Smooth muscle cell (in vitro differentiated cells): ENCODE measurements around the gene GTF2F2. TPM values are rescaled to one million over a fixed set of nuclear protein-coding genes. Genes with fewer than 3 reads are reported as not detected.

ENCODE experiments used
- DNase-seq: peaks from one replicate; lab custom pipeline; 2025; ENCODE audit not compliant: unreplicated experiment; lab: John Stamatoyannopoulos, UW
- H2AFZ ChIP-seq: fragments of 200-600 bp; sonication (generic); 2 replicates; pipeline ENCODE4 v1.6.0; 2016; ENCODE audit warnings: antibody characterized with exemption, low read depth, mild to moderate bottlenecking
- H3F3A ChIP-seq: fragments of 200-600 bp; sonication (generic); 2 replicates; pipeline ENCODE4 v1.6.0; 2017; ENCODE audit warnings: antibody characterized with exemption, low read depth
- H3K27ac ChIP-seq: fragments of 200-600 bp; sonication (generic); 2 replicates; pipeline ENCODE4 v1.5.1; 2016; ENCODE audit warnings: low read depth, mild to moderate bottlenecking
- H3K27me3 ChIP-seq: fragments of 200-600 bp; sonication (generic); 2 replicates; pipeline ENCODE4 v1.6.1; 2016; ENCODE audit warnings: low read depth, mild to moderate bottlenecking
- H3K36me3 ChIP-seq: fragments of 200-600 bp; sonication (generic); 2 replicates; pipeline ENCODE4 v1.5.1; 2016; ENCODE audit warnings: low read depth
- H3K4me1 ChIP-seq: fragments of 200-600 bp; sonication (generic); 2 replicates; pipeline ENCODE4 v1.5.1; 2016; ENCODE audit warnings: low read depth
- H3K4me2 ChIP-seq: fragments of 200-600 bp; sonication (generic); 2 replicates; pipeline ENCODE4 v1.6.0; 2016; ENCODE audit warnings: mild to moderate bottlenecking
- H3K4me3 ChIP-seq: fragments of 200-600 bp; sonication (generic); 2 replicates; pipeline ENCODE4 v1.5.1; 2016; ENCODE audit warnings: mild to moderate bottlenecking
- H3K79me2 ChIP-seq: fragments of 200-600 bp; sonication (generic); 2 replicates; pipeline ENCODE4 v1.6.0; 2016; ENCODE audit warnings: low read depth, mild to moderate bottlenecking
- H3K9ac ChIP-seq: fragments of 200-600 bp; sonication (generic); 2 replicates; pipeline ENCODE4 v1.6.0; 2016; ENCODE audit warnings: low read depth
- H3K9me3 ChIP-seq: fragments of 200-600 bp; sonication (generic); replicated peaks from 2 replicates; pipeline ENCODE4 v1.5.1; 2016; ENCODE audit warnings: low read depth
- H4K20me1 ChIP-seq: fragments of 200-600 bp; sonication (generic); 2 replicates; pipeline ENCODE4 v1.6.0; 2016; ENCODE audit warnings: low read depth
- WGBS: methylation state at CpG from one replicate; pipeline ENCODE4 v1.1.7; 2016; ENCODE audit warnings: low lambda C conversion rate; 5-methylcytosine and 5-hydroxymethylcytosine counted together
- polyA plus RNA-seq: library from polyadenylated mRNA; unstranded; fragments of >200 nt; fragmentation: Nextera tagmentation; extraction: Ambion mirVana; gene quantifications from 2 replicates; pipeline ENCODE4 v1.2.1, GENCODE V29; 2016
- total RNA-seq: library from RNA; depleted of rRNA; stranded (reverse); fragments of >200 nt; gene quantifications from 2 replicates; pipeline ENCODE4 v1.2.3, GENCODE V29; 2014
- TF ChIP-seq, protein P1 (sequence below): fragments of 200-600 bp; sonication (generic); IDR thresholded peaks from 2 replicates; pipeline ENCODE4 v1.5.1; 2017; ENCODE audit warnings: borderline replicate concordance, mild to moderate bottlenecking, antibody characterized with exemption; ENCODE audit not compliant: insufficient read depth, poor library complexity, severe bottlenecking

GTF2F2 gene
- total and polyA plus RNA-seq, 2 experiments from 2014 or later, result 11.2 to 28.1 TPM

DNA sequence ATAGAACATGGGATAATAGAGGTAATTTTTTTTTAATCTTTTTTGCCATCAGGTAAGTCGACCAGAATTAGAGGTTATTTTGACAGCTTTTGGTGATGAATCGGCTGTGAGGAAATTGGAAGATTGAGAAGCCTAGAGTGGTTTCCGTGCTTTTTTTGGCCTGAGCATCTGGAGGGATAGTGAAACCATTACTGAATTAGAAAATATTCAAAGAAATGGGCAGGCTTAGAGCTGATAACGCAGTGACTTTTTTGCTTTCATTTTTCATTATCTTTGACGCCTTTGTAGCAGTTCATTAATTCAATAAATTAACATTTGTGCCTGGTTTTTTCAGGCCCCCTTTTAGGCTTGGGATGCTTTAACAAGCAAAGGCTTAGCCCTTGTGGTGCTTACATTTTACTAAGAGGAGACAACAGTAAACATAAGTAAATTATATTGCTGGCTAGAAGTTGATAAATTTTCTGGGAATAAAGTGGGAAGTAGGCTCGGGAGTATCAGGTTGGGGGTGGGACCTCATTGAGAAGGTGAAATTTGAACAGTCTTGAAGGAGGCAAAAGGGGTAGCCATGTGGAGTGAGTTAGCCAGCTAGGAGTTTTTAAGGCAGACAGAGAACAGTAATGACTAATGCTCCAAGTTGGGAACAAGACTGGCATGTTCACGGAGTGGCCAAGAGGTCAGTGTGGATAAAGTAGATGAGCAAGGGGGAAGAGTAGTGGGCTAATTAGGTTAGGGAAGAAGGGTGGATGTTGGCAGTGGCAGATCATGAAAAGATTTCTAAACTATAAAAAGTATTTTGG lies 36.5 kb downstream of the GTF2F2 start:
- H3K9ac ChIP-seq, result no peak overlapping the region
- no peaks in the 10 kb centered on the region for H4K20me1 ChIP-seq
- H3K9me3 ChIP-seq, result no peaks in the 10 kb centered on the region
- H2AFZ ChIP-seq, result no peak overlapping the region
- H3K79me2 ChIP-seq, result no peaks in the 10 kb centered on the region
- no peaks in the 10 kb centered on the region for H3F3A ChIP-seq
- H3K27me3 ChIP-seq, result no peaks in the 10 kb centered on the region
- TF ChIP-seq, protein P1, sequence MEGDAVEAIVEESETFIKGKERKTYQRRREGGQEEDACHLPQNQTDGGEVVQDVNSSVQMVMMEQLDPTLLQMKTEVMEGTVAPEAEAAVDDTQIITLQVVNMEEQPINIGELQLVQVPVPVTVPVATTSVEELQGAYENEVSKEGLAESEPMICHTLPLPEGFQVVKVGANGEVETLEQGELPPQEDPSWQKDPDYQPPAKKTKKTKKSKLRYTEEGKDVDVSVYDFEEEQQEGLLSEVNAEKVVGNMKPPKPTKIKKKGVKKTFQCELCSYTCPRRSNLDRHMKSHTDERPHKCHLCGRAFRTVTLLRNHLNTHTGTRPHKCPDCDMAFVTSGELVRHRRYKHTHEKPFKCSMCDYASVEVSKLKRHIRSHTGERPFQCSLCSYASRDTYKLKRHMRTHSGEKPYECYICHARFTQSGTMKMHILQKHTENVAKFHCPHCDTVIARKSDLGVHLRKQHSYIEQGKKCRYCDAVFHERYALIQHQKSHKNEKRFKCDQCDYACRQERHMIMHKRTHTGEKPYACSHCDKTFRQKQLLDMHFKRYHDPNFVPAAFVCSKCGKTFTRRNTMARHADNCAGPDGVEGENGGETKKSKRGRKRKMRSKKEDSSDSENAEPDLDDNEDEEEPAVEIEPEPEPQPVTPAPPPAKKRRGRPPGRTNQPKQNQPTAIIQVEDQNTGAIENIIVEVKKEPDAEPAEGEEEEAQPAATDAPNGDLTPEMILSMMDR, result no peak
- no peak for DNase-seq
- H3K27ac ChIP-seq, result no peak overlapping the region
- peaks cover 5% of the 10 kb centered on the region for H3K36me3 ChIP-seq
- no peaks in the 10 kb centered on the region for H3K4me1 ChIP-seq
- 94% methylated on average over 7 of the region's 7 CpGs for WGBS
- H3K4me3 ChIP-seq, result no peak overlapping the region
- H3K4me2 ChIP-seq, result no peak overlapping the region

DNA sequence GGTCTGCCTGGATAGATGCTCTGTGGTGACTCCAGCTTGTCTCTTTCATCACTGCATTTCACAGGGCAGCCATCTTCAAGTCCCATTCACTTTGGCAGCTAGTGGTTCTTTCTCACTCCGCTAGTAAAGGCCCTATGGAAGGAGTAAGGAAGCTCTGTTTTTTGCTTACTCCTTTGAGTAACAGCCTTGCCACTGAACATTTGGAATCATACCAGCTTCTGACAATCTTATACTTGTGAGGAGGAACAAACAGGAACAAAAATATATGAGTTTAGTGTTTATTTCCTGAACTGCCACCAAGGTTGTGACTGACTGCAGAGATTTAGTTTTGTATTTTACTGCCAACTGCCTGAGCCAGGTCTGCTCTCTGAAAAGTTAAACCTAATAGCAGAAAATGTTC lies 41.9 kb downstream of the GTF2F2 start:
- TF ChIP-seq, protein P1, result no peak
- no peaks in the 10 kb centered on the region for H4K20me1 ChIP-seq
- no peak overlapping the region for H2AFZ ChIP-seq
- peaks cover 7% of the 10 kb centered on the region for H3F3A ChIP-seq
- peak overlapping the region; percentile 87 for H3K27ac ChIP-seq
- peak overlapping the region; percentile 1 for H3K4me2 ChIP-seq
- H3K79me2 ChIP-seq, result no peaks in the 10 kb centered on the region
- H3K4me1 ChIP-seq, result no peaks in the 10 kb centered on the region
- no peak overlapping the region for H3K4me3 ChIP-seq
- DNase-seq, result no peak
- H3K9ac ChIP-seq, result peak overlapping the region; percentile 40
- 92% methylated on average over 1 of the region's 1 CpG for WGBS
- peaks cover 5% of the 10 kb centered on the region for H3K36me3 ChIP-seq
- H3K9me3 ChIP-seq, result no peaks in the 10 kb centered on the region
- no peaks in the 10 kb centered on the region for H3K27me3 ChIP-seq

DNA sequence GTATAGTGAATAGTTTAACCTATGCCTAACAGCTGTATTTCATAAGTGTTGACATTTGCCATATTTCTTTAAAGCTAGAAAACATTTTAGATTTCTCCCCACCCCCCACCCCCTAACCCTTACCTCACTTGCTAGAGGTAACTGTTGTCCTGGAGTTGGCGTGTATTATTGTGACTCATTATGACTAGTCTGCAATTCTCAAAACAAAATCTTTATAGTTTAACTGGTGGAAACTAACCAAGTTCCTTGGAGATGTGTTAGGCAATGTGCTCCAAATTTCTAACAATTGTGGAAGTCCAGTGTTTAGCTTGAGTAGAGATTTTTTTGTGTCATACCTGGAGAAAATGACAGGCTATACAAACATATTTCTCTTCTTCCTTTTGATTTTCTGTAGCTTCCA lies 42.5 kb downstream of the GTF2F2 start:
- Histone ChIP-seq H3K9me3 (no peaks in the 10 kb centered on the region), H2AFZ (no peak overlapping the region), H3K79me2 (no peaks in the 10 kb centered on the region), H3K27ac (peak overlapping the region; percentile 87), H3K4me1 (no peaks in the 10 kb centered on the region), H3F3A (peaks cover 7% of the 10 kb centered on the region), H3K36me3 (peaks cover 5% of the 10 kb centered on the region), H4K20me1 (no peaks in the 10 kb centered on the region), H3K4me2 (peak overlapping the region; percentile 26), H3K4me3 (no peak overlapping the region), H3K27me3 (no peaks in the 10 kb centered on the region), H3K9ac (peak overlapping the region; percentile 40)
- DNase-seq, result no peak
- TF ChIP-seq, protein P1, result no peak
- 22% methylated on average over 1 of the region's 1 CpG for WGBS

DNA sequence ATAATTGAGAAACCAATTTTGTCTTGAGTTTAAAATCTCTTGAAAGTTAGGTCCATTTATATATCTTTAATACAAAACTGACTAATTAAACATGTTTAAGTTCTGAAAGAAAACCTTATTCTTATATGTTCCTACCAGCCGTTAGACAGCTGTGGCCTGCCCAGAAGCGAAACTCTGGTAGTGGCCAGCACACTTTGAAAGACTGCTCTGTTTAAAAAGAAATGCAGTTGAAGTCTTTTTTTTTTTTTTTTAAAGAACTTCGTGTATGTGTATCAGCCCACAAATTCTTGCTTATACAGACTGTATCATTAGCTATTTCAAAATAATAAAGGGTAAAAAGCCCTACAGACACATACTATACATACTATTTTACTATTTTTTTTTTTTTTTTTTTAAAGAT lies 46.5 kb downstream of the GTF2F2 start:
- no peaks in the 10 kb centered on the region for H3K79me2 ChIP-seq
- H3K27ac ChIP-seq, result no peak overlapping the region
- no peak overlapping the region for H2AFZ ChIP-seq
- H3K4me2 ChIP-seq, result no peak overlapping the region
- H3F3A ChIP-seq, result peaks cover 7% of the 10 kb centered on the region
- H3K9ac ChIP-seq, result no peak overlapping the region
- H3K4me1 ChIP-seq, result no peaks in the 10 kb centered on the region
- H3K9me3 ChIP-seq, result no peaks in the 10 kb centered on the region
- H3K36me3 ChIP-seq, result no peaks in the 10 kb centered on the region
- no peaks in the 10 kb centered on the region for H3K27me3 ChIP-seq
- 93% methylated on average over 3 of the region's 3 CpGs for WGBS
- TF ChIP-seq, protein P1, result no peak
- H3K4me3 ChIP-seq, result no peak overlapping the region
- H4K20me1 ChIP-seq, result no peaks in the 10 kb centered on the region
- no peak for DNase-seq
